Left forelimb (tissue), 1 donor: ENCODE results near the gene ARMC9.
"Not testable (repeated sequence)": the region's sequence is repeated elsewhere in the genome, so short reads cannot be mapped to it uniquely, and the experiment has no call there.

Experiments used
- DNase-seq: peaks from one replicate; pipeline ENCODE4 v3.0.0-alpha.2; 2018; ENCODE audit warnings: low spot score

ARMC9 gene

GRCh38 chr2:231399853-231400680, 201.6 kb downstream of the ARMC9 start:
- DNase-seq, result no peak

GRCh38 chr2:231400681-231401080, 202.2 kb downstream of the ARMC9 start:
- not testable (repeated sequence) for DNase-seq

GRCh38 chr2:231401101-231401500, 202.7 kb downstream of the ARMC9 start:
- DNase-seq, result not testable (repeated sequence)

GRCh38 chr2:231403421-231404182, 205.2 kb downstream of the ARMC9 start:
- DNase-seq, result not testable (repeated sequence)

GRCh38 chr2:231404183-231404578, 205.8 kb downstream of the ARMC9 start:
- not testable (repeated sequence) for DNase-seq

- not testable (repeated sequence) for DNase-seq
Observed at GRCh38 chr2:231405601-231406367, 207.4 kb downstream of the ARMC9 start.

- not testable (repeated sequence) for DNase-seq
Observed at GRCh38 chr2:231407686-231408085, 209.3 kb downstream of the ARMC9 start.

GRCh38 chr2:231408304-231408703, 209.9 kb downstream of the ARMC9 start:
- DNase-seq, result not testable (repeated sequence)

GRCh38 chr2:231409776-231410175, 211.3 kb downstream of the ARMC9 start:
- no peak for DNase-seq

GRCh38 chr2:231410293-231411004, 212.0 kb downstream of the ARMC9 start:
- DNase-seq, result no peak

- no peak for DNase-seq
Observed at GRCh38 chr2:231411237-231411636, 212.8 kb downstream of the ARMC9 start.

- peak; percentile 90 for DNase-seq
Observed at GRCh38 chr2:231411831-231412617, 213.6 kb downstream of the ARMC9 start.

- no peak for DNase-seq
Observed at GRCh38 chr2:231412618-231412963, 214.2 kb downstream of the ARMC9 start.

GRCh38 chr2:231413456-231413855, 215.0 kb downstream of the ARMC9 start:
- no peak for DNase-seq

- DNase-seq, result no peak
Observed at GRCh38 chr2:231413921-231414476, 215.6 kb downstream of the ARMC9 start.

GRCh38 chr2:231415029-231415428, 216.6 kb downstream of the ARMC9 start:
- no peak for DNase-seq

GRCh38 chr2:231418820-231419640, 220.6 kb downstream of the ARMC9 start:
- no peak for DNase-seq

- no peak for DNase-seq
Observed at GRCh38 chr2:231421051-231421580, 222.7 kb downstream of the ARMC9 start.

- no peak for DNase-seq
Observed at GRCh38 chr2:231422056-231422455, 223.6 kb downstream of the ARMC9 start.
